Loucy (cell line): ENCODE data around the gene SLC35E1.

Source experiments
- CTCF ChIP-seq: fragments of 200-600 bp; sonication (generic); conservative IDR thresholded peaks from 2 replicates; pipeline ENCODE4 v1.5.1; 2014; ENCODE audit warnings: mild to moderate bottlenecking, antibody characterized with exemption, low read length
- EZH2phosphoT487 ChIP-seq: fragments of 200-600 bp; IDR thresholded peaks from 2 replicates; pipeline ENCODE4 v1.6.1; 2018; ENCODE audit warnings: antibody characterized with exemption, mild to moderate bottlenecking, moderate library complexity, borderline replicate concordance

GRCh38 chr19:16576690-16577530, 4.7 kb upstream of the SLC35E1 start:
- TF ChIP-seq CTCF = no peak
- no peak for TF ChIP-seq EZH2phosphoT487
